ENCODE results near the gene VAV1. TPM values are rescaled to one million over a fixed set of nuclear protein-coding genes. Genes with fewer than 3 reads are reported as not detected.

The VAV1 gene
- total and polyA plus RNA-seq, 2 of the 8 experiments (the other 6 are each of a cell fraction or from before 2014, with no cell fraction given), result 0.21 to 0.22 TPM

DNA sequence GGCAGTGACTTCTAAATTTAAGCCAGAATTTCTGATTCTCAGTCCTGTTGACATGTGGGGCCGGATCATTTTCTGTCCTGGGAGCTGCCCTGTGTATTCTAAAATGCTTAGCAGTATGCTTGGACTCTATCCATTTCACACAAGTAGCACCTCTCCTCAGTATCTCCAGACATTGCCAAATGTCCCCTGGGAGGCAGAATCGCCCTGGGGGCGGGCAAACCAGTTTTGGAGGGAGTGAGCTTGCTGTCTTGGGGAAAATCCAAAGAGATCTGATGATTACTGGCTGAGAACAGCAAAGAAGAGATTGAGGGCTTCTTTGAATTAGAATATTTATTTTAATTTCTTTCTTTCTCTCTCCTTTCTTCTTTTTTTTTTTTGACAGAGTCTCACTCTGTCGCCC lies 16.4 kb downstream of the VAV1 start (continued):
- no peak for TF ChIP-seq RFX5 (IDR thresholded peaks at IDR 0.05; ENCODE audit: borderline replicate concordance, low read depth, low read length)

Measured in H1 (cell line).